Measurements from ENCODE around the gene ZGPAT. TPM values are rescaled to one million over a fixed set of nuclear protein-coding genes. Genes with fewer than 3 reads are reported as not detected.
A peak's percentile ranks its signal among the peaks of the same experiment; 100 is the strongest.

ZGPAT gene
- total and polyA plus RNA-seq, 2 of the 13 experiments (the other 11 are each of a cell fraction or from before 2014, with no cell fraction given), result 23.0 to 41.9 TPM

DNA sequence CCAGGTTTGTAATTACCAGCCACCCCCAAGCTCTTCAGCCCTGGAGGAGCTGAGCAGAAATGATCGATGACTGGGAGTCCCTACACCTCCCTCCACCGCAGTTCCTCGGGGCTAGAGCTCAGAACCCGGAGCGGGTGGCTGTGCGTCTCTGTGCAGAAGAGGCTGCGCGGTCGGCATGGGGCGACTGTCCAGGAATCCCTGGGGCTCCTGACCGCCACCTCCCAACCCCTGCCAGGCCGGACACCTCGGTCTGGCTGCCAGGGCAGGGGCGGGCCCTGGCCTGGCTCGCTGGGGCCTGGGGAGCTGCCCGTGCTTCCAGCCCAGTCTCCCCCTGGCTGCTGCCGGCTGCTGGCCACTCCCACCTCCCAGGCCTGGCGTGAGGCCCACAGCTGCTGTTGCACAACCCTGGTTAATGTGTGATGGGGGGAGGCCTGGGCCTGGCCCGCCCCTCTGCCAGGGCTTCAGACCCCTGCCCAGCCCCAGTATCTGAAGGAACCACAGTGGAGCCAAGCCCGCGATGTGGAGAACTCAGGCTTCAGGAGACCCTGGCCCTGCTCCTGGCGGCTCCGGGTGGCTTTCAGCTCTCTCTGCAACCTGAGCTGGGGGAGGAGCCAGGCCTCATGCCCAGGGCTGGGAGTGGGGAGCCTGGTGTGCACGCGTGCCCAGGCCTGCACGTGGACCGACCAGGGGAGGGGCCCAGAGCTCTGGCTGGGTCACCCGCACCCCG is 33.0 kb downstream of the ZGPAT start (continued):
- peak; percentile 75; the same call in 1 of the 2 replicates for TF ChIP-seq STAT5B (CRISPR knock-in tag; IDR thresholded peaks at IDR 0.05)
- TF ChIP-seq, protein P1, sequence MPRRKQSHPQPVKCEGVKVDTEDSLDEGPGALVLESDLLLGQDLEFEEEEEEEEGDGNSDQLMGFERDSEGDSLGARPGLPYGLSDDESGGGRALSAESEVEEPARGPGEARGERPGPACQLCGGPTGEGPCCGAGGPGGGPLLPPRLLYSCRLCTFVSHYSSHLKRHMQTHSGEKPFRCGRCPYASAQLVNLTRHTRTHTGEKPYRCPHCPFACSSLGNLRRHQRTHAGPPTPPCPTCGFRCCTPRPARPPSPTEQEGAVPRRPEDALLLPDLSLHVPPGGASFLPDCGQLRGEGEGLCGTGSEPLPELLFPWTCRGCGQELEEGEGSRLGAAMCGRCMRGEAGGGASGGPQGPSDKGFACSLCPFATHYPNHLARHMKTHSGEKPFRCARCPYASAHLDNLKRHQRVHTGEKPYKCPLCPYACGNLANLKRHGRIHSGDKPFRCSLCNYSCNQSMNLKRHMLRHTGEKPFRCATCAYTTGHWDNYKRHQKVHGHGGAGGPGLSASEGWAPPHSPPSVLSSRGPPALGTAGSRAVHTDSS (CRISPR knock-in tag; conservative IDR thresholded peaks at IDR 0.05), result 0 out of 2 replicates have a peak, but pooled peaks have one; percentile 64
- no peak for TF ChIP-seq HOXA7 (CRISPR knock-in tag; IDR thresholded peaks at IDR 0.05)
- no peak for TF ChIP-seq TCF12 (IDR thresholded peaks at IDR 0.05)
- peak; percentile 68; the same call in 1 of the 2 replicates for TF ChIP-seq TCF12 (CRISPR knock-in tag; IDR thresholded peaks at IDR 0.05)
- no peak for TF ChIP-seq RFX3 (CRISPR knock-in tag; IDR thresholded peaks at IDR 0.05)
- TF ChIP-seq ZNF543 (CRISPR knock-in tag; IDR thresholded peaks at IDR 0.05), result peak; percentile 95
- TF ChIP-seq RFX1 (IDR thresholded peaks at IDR 0.05), result no peak
- TF ChIP-seq ZNF501 (CRISPR knock-in tag; IDR thresholded peaks at IDR 0.05), result peak; percentile 94
- TF ChIP-seq ARNTL (CRISPR knock-in tag; IDR thresholded peaks at IDR 0.05), result peak; percentile 99
- TF ChIP-seq ZNF17 (CRISPR knock-in tag; IDR thresholded peaks at IDR 0.05), result no peak
- peak; percentile 96 for TF ChIP-seq ZSCAN31 (CRISPR knock-in tag; IDR thresholded peaks at IDR 0.05; ENCODE audit: low read depth)
- no peak for TF ChIP-seq U2AF1 (optimal IDR thresholded peaks at IDR 0.05; ENCODE audit: low read depth, low read length)
- peak; percentile 82; the same call in 1 of the 2 replicates for TF ChIP-seq NAIF1 (CRISPR knock-in tag; IDR thresholded peaks at IDR 0.05; ENCODE audit: borderline replicate concordance)
- TF ChIP-seq, protein P2, sequence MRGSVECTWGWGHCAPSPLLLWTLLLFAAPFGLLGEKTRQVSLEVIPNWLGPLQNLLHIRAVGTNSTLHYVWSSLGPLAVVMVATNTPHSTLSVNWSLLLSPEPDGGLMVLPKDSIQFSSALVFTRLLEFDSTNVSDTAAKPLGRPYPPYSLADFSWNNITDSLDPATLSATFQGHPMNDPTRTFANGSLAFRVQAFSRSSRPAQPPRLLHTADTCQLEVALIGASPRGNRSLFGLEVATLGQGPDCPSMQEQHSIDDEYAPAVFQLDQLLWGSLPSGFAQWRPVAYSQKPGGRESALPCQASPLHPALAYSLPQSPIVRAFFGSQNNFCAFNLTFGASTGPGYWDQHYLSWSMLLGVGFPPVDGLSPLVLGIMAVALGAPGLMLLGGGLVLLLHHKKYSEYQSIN (CRISPR knock-in tag; IDR thresholded peaks at IDR 0.05; ENCODE audit: borderline replicate concordance), result no peak
- TF ChIP-seq, protein P3, sequence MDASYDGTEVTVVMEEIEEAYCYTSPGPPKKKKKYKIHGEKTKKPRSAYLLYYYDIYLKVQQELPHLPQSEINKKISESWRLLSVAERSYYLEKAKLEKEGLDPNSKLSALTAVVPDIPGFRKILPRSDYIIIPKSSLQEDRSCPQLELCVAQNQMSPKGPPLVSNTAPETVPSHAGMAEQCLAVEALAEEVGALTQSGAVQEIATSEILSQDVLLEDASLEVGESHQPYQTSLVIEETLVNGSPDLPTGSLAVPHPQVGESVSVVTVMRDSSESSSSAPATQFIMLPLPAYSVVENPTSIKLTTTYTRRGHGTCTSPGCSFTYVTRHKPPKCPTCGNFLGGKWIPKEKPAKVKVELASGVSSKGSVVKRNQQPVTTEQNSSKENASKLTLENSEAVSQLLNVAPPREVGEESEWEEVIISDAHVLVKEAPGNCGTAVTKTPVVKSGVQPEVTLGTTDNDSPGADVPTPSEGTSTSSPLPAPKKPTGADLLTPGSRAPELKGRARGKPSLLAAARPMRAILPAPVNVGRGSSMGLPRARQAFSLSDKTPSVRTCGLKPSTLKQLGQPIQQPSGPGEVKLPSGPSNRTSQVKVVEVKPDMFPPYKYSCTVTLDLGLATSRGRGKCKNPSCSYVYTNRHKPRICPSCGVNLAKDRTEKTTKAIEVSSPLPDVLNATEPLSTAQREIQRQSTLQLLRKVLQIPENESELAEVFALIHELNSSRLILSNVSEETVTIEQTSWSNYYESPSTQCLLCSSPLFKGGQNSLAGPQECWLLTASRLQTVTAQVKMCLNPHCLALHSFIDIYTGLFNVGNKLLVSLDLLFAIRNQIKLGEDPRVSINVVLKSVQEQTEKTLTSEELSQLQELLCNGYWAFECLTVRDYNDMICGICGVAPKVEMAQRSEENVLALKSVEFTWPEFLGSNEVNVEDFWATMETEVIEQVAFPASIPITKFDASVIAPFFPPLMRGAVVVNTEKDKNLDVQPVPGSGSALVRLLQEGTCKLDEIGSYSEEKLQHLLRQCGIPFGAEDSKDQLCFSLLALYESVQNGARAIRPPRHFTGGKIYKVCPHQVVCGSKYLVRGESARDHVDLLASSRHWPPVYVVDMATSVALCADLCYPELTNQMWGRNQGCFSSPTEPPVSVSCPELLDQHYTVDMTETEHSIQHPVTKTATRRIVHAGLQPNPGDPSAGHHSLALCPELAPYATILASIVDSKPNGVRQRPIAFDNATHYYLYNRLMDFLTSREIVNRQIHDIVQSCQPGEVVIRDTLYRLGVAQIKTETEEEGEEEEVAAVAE (CRISPR knock-in tag; IDR thresholded peaks at IDR 0.05; ENCODE audit: borderline replicate concordance), result peak; percentile 89
- peak; percentile 93 for TF ChIP-seq MXD1 (CRISPR knock-in tag; IDR thresholded peaks at IDR 0.05)
- TF ChIP-seq, protein P4, sequence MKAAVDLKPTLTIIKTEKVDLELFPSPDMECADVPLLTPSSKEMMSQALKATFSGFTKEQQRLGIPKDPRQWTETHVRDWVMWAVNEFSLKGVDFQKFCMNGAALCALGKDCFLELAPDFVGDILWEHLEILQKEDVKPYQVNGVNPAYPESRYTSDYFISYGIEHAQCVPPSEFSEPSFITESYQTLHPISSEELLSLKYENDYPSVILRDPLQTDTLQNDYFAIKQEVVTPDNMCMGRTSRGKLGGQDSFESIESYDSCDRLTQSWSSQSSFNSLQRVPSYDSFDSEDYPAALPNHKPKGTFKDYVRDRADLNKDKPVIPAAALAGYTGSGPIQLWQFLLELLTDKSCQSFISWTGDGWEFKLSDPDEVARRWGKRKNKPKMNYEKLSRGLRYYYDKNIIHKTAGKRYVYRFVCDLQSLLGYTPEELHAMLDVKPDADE (CRISPR knock-in tag; IDR thresholded peaks at IDR 0.05), result peak; percentile 97; the same call in 1 of the 2 replicates
- TF ChIP-seq ZNF615 (CRISPR knock-in tag; IDR thresholded peaks at IDR 0.05; ENCODE audit: borderline replicate concordance), result no peak; the same call in 1 of the 2 replicates
- TF ChIP-seq IRF2 (CRISPR knock-in tag; IDR thresholded peaks at IDR 0.05), result peak; percentile 93
